HCT116 (cell line): Measurements from ENCODE around the gene SLC12A8. TPM values are rescaled to one million over a fixed set of nuclear protein-coding genes. Genes with fewer than 3 reads are reported as not detected.

Experiments used
- ATAC-seq: fragments of 200-7000 bp; cut with Tn5 transposase; 2 replicates; pipeline ENCODE4 v1.9.1; 2020; ENCODE audit warnings: mild to moderate bottlenecking, moderate library complexity
- BruUV-seq: library from RNA; stranded (reverse); fragments of 400-500 nt; replicated peaks from 2 replicates; lab custom pipeline; 2021; lab: Mats Ljungman, UMichigan
- CTCF ChIA-PET: fragments of 300-600 bp; sonication (Branson Sonifier 250); formaldehyde crosslinking; loops from one replicate; lab custom pipeline; 2021; ENCODE audit warnings: antibody characterized with exemption; lab: Charles Lee
- POLR2A ChIA-PET: fragments of 300-600, 350-600 bp; sonication (Branson Sonifier 250); formaldehyde crosslinking; loops from one replicate; lab custom pipeline; 2021; ENCODE audit warnings: antibody characterized with exemption; lab: Charles Lee
- RAD21 ChIA-PET, 2 experiments: fragments of 300-600 bp; sonication (Branson Sonifier 250); formaldehyde crosslinking; loops; one replicate each; lab custom pipeline; 2023; ENCODE audit warnings: low total read pairs in 2 of 2; ENCODE audit not compliant: uncharacterized antibody in 2 of 2, unreplicated experiment in 2 of 2, low non-redundant PET in 1 of 2; lab: Charles Lee
- DNase-seq: peaks from one replicate; pipeline ENCODE4 v3.0.0-alpha.2; 2010; ENCODE audit warnings: low read depth, low spot score
- H2AFZ ChIP-seq: fragments of 200-600 bp; shearing (Covaris generic), sonication (generic); 2 replicates; pipeline ENCODE4 v1.6.1; 2017; ENCODE audit warnings: low read depth, mixed run types, mixed read lengths, antibody characterized with exemption, low read length; ENCODE audit not compliant: poor library complexity, severe bottlenecking
- H3K27ac ChIP-seq: 2 replicates; pipeline ENCODE4 v1.5.1; 2012; ENCODE audit warnings: low read depth, low read length
- H3K27me3 ChIP-seq: fragments of 200-600 bp; sonication (generic); 2 replicates; pipeline ENCODE4 v1.6.1; 2016; ENCODE audit warnings: mixed run types, low read length, mixed read lengths; ENCODE audit not compliant: insufficient read depth
- H3K36me3 ChIP-seq, 2 experiments: fragments of 200-500 bp in 1 of 2; fragments of 200-600 bp in 1 of 2; sonication (Bioruptor generic) in 1 of 2; sonication (generic) in 1 of 2; 2 replicates each; pipeline versions ENCODE4 v1.5.1 to v1.6.1; 2014 to 2016; ENCODE audit warnings: low read length in 2 of 2, inconsistent platforms in 1 of 2, mixed read lengths in 1 of 2, mixed run types in 1 of 2; ENCODE audit not compliant: insufficient read depth in 2 of 2, control insufficient read depth in 1 of 2
- H3K4me1 ChIP-seq, 2 experiments: fragments of 200-600 bp in 1 of 2; sonication (generic) in 1 of 2; 2 replicates each; pipeline versions ENCODE4 v1.5.1 to v1.6.1; 2012 to 2017; ENCODE audit warnings: low read length in 2 of 2, inconsistent platforms in 1 of 2, mild to moderate bottlenecking in 1 of 2, mixed read lengths in 1 of 2, mixed run types in 1 of 2, moderate library complexity in 1 of 2; ENCODE audit not compliant: insufficient read depth in 2 of 2, control insufficient read depth in 1 of 2
- H3K4me2 ChIP-seq: fragments of 200-600 bp; sonication (generic); 2 replicates; pipeline ENCODE4 v1.6.1; 2017; ENCODE audit warnings: mixed run types, low read length, mixed read lengths
- H3K4me3 ChIP-seq, 2 experiments: fragments of 200-600 bp in 1 of 2; sonication (generic) in 1 of 2; replicated peaks in 1 of 2; 2 replicates each; pipeline ENCODE4 v1.5.1; 2011 to 2016; ENCODE audit warnings: low read length in 2 of 2, control low read depth in 1 of 2, low read depth in 1 of 2, mild to moderate bottlenecking in 1 of 2, mixed read lengths in 1 of 2, mixed run types in 1 of 2
- H3K79me2 ChIP-seq: fragments of 200-600 bp; sonication (generic); 2 replicates; pipeline ENCODE4 v1.6.1; 2017; ENCODE audit warnings: mild to moderate bottlenecking, mixed run types, low read length, moderate library complexity, mixed read lengths; ENCODE audit not compliant: insufficient read depth
- H3K9ac ChIP-seq: fragments of 200-600 bp; sonication (generic); 2 replicates; pipeline ENCODE4 v1.6.1; 2016; ENCODE audit warnings: low read length, mixed read lengths
- H3K9me2 ChIP-seq: fragments of 200-600 bp; sonication (generic), shearing (Covaris generic); 2 replicates; pipeline ENCODE4 v1.6.1; 2017; ENCODE audit warnings: mixed run types, mild to moderate bottlenecking, moderate library complexity; ENCODE audit not compliant: insufficient read depth
- H3K9me3 ChIP-seq, 2 experiments: fragments of 200-500 bp in 1 of 2; fragments of 200-600 bp in 1 of 2; sonication (Bioruptor generic) in 1 of 2; sonication (generic) in 1 of 2; 2 replicates each; pipeline ENCODE4 v1.6.1; 2014 to 2017; ENCODE audit warnings: low read length in 2 of 2, mixed read lengths in 2 of 2, inconsistent platforms in 1 of 2, low read depth in 1 of 2, mild to moderate bottlenecking in 1 of 2, mixed run types in 1 of 2, moderate library complexity in 1 of 2; ENCODE audit not compliant: control insufficient read depth in 1 of 2, insufficient read depth in 1 of 2
- H4K20me1 ChIP-seq: fragments of 200-600 bp; sonication (generic), shearing (Covaris generic); 2 replicates; pipeline ENCODE4 v1.6.1; 2017; ENCODE audit warnings: mixed run types, mild to moderate bottlenecking, moderate library complexity; ENCODE audit not compliant: insufficient read depth
- EGR1 ChIP-seq: IDR thresholded peaks from 2 replicates; pipeline ENCODE4 v1.6.1; 2012; ENCODE audit warnings: low read depth
- EZH2phosphoT487 ChIP-seq: fragments of 200-600 bp; IDR thresholded peaks from 2 replicates; pipeline ENCODE4 v1.6.1; 2018; ENCODE audit warnings: antibody characterized with exemption, borderline replicate concordance
- JUND ChIP-seq: IDR thresholded peaks from 2 replicates; pipeline ENCODE4 v1.6.1; 2012
- POLR2AphosphoS5 ChIP-seq: IDR thresholded peaks from 2 replicates; pipeline ENCODE4 v1.6.1; 2011; ENCODE audit warnings: mild to moderate bottlenecking, low read depth, low read length, moderate library complexity
- RAD21 ChIP-seq: IDR thresholded peaks from 2 replicates; pipeline ENCODE4 v1.6.1; 2012; ENCODE audit warnings: low read depth, mild to moderate bottlenecking
- SIN3A ChIP-seq: IDR thresholded peaks from 2 replicates; pipeline ENCODE4 v1.6.1; 2012; ENCODE audit warnings: low read depth
- SRF ChIP-seq: IDR thresholded peaks from 2 replicates; pipeline ENCODE4 v1.6.1; 2012; ENCODE audit warnings: low read depth
- ZBTB33 ChIP-seq: IDR thresholded peaks from 2 replicates; pipeline ENCODE4 v1.6.1; 2011; ENCODE audit warnings: mild to moderate bottlenecking, low read length, moderate library complexity; ENCODE audit not compliant: insufficient replicate concordance; ENCODE audit errors: extremely low read depth
- ZNF274 ChIP-seq: fragments of 200-500 bp; sonication (Bioruptor generic); IDR thresholded peaks from 2 replicates; pipeline ENCODE4 v1.6.1; 2014; ENCODE audit warnings: mild to moderate bottlenecking, low read depth, low read length, inconsistent platforms
- intact Hi-C: fragments of 100-400 bp; cut with micrococcal nuclease; formaldehyde crosslinking; loops from 2 replicates; pipeline ENCODE4 v1.10.0; 2022
- total RNA-seq: library from RNA; stranded (reverse); gene quantifications from one replicate; pipeline ENCODE4 v1.2.1, GENCODE V29; 2021; ENCODE audit not compliant: unreplicated experiment

Gene SLC12A8
- total RNA-seq, 1 experiment from 2014 or later = 19.9 TPM

GRCh38 chr3:125179884-125180240 is 32.7 kb downstream of the SLC12A8 start:
- intact Hi-C loops = no loop called here

GRCh38 chr3:125179143-125179883 is 33.2 kb downstream of the SLC12A8 start:
- Histone ChIP-seq H3K9me3 (no peaks in the 10 kb centered on the region), H4K20me1 (no peaks in the 10 kb centered on the region), H3K4me2 (no peak overlapping the region), H3K27me3 (no peaks in the 10 kb centered on the region), H3K27ac (no peak overlapping the region), H3K79me2 (no peaks in the 10 kb centered on the region), H3K4me3 (no peak overlapping the region), H2AFZ (no peak overlapping the region), H3K9me2 (no peaks in the 10 kb centered on the region), H3K36me3 (peaks cover 0 to 18% of the 10 kb centered on the region in 2 experiments; a peak in 2 of 4 replicates), H3K9ac (no peak overlapping the region), H3K4me1 (no peaks in the 10 kb centered on the region)
- RAD21 ChIA-PET = no interaction called here
- TF ChIP-seq SRF = no peak
- no peak for TF ChIP-seq ZBTB33
- no peak for TF ChIP-seq ZNF274
- TF ChIP-seq RAD21 = no peak
- no peak for TF ChIP-seq EZH2phosphoT487
- TF ChIP-seq JUND = no peak
- no peak for DNase-seq
- CTCF ChIA-PET = no interaction called here
- intact Hi-C loops = no loop called here
- POLR2A ChIA-PET = no interaction called here
- ATAC-seq = no peak
- BruUV-seq = no TSS peak

More at GRCh38 chr3:125179884-125180240, 32.7 kb downstream of the SLC12A8 start:
- no peak for DNase-seq
- no peak overlapping the region for H2AFZ ChIP-seq
- no peak overlapping the region for H3K27ac ChIP-seq
- no peak overlapping the region for H3K4me2 ChIP-seq
- H4K20me1 ChIP-seq = no peaks in the 10 kb centered on the region
- no TSS peak for BruUV-seq
- ATAC-seq = no peak
- ChIA-PET POLR2A (no interaction called here), CTCF (no interaction called here), RAD21 (no interaction called here)
- peaks cover 0 to 13% of the 10 kb centered on the region in 2 experiments; a peak in 2 of 4 replicates for H3K36me3 ChIP-seq
- TF ChIP-seq POLR2AphosphoS5 (no peak), SIN3A (no peak), EGR1 (no peak)
- H3K9ac ChIP-seq = no peak overlapping the region
- no peaks in the 10 kb centered on the region for H3K4me1 ChIP-seq
- H3K27me3 ChIP-seq = no peaks in the 10 kb centered on the region
- no peaks in the 10 kb centered on the region for H3K9me2 ChIP-seq
- no peaks in the 10 kb centered on the region for H3K9me3 ChIP-seq
- H3K79me2 ChIP-seq = no peaks in the 10 kb centered on the region
- H3K4me3 ChIP-seq = no peak overlapping the region
